T-cell (primary cell): ENCODE measurements around the gene POLR3A. TPM values are rescaled to one million over a fixed set of nuclear protein-coding genes. Genes with fewer than 3 reads are reported as not detected.

Experiments
- ATAC-seq, 4 experiments: fragments of 200-7000 bp in 3 of 4; fragments of 150-1000 bp in 1 of 4; cut with Tn5 transposase; replicated peaks in 1 of 4; 1 replicate in 3 of 4; 2 replicates in 1 of 4; pipeline ENCODE4 v1.10.0; 2021; ENCODE audit warnings: moderate library complexity in 3 of 4, mild to moderate bottlenecking in 2 of 4, moderate number of reproducible peaks in 1 of 4
- CTCF ChIA-PET, 2 donors: fragments of 300-600 bp; sonication (Branson Sonifier 250); formaldehyde crosslinking; loops; one replicate each; lab custom pipeline; 2022; ENCODE audit warnings: antibody characterized with exemption in 2 of 2; lab: Charles Lee
- POLR2A ChIA-PET, 2 donors: fragments of 300-600 bp; sonication (Branson Sonifier 250); formaldehyde crosslinking; loops; one replicate each; lab custom pipeline; 2022; ENCODE audit warnings: antibody characterized with exemption in 2 of 2; lab: Charles Lee
- DNase-seq, 35 experiments: peaks; one replicate each; pipeline versions ENCODE4 v3.0.0 to v3.0.0-alpha.2; 2013 to 2023
- H3K27ac ChIP-seq: one replicate; pipeline ENCODE4 v1.5.1; 2013; ENCODE audit warnings: low read length
- H3K27me3 ChIP-seq, 2 experiments: replicated peaks in 1 of 2; 1 replicate in 1 of 2; 2 replicates in 1 of 2; pipeline versions ENCODE4 v1.6.1 to v1.7.0; 2013; ENCODE audit warnings: low read length in 1 of 2, mixed read lengths in 1 of 2; ENCODE audit not compliant: control insufficient read depth in 2 of 2, insufficient read depth in 2 of 2; ENCODE audit errors: extremely low read depth in 1 of 2
- H3K36me3 ChIP-seq, 2 donors: 1 replicate in 1 of 2; 2 replicates in 1 of 2; pipeline versions ENCODE4 v1.6.1 to v1.7.0; 2013; ENCODE audit warnings: low read length in 1 of 2; ENCODE audit not compliant: control insufficient read depth in 2 of 2, insufficient read depth in 1 of 2; ENCODE audit errors: extremely low read depth in 1 of 2
- H3K4me1 ChIP-seq, 2 experiments: 1 replicate in 1 of 2; 2 replicates in 1 of 2; pipeline versions ENCODE4 v1.6.1 to v1.7.0; 2013; ENCODE audit warnings: low read length in 2 of 2, mixed read lengths in 1 of 2; ENCODE audit not compliant: insufficient read depth in 2 of 2, control insufficient read depth in 1 of 2; ENCODE audit errors: extremely low read depth in 1 of 2
- H3K4me3 ChIP-seq, 2 donors: 1 replicate in 1 of 2; 2 replicates in 1 of 2; pipeline versions ENCODE4 v1.5.1 to v1.7.0; 2013; ENCODE audit warnings: mild to moderate bottlenecking in 2 of 2, low read length in 1 of 2, moderate library complexity in 1 of 2; ENCODE audit not compliant: control insufficient read depth in 1 of 2; ENCODE audit errors: extremely low read depth in 1 of 2
- H3K9me3 ChIP-seq: 2 replicates; pipeline ENCODE4 v1.7.0; 2013
- H3K27ac Mint-ChIP-seq, 2 donors: one replicate each; pipeline ENCODE4 v1.8.0; 2020 to 2021; ENCODE audit warnings: mild to moderate bottlenecking in 2 of 2, mixed read lengths in 2 of 2
- H3K27me3 Mint-ChIP-seq, 2 donors: one replicate each; pipeline ENCODE4 v1.8.0; 2021 to 2022; ENCODE audit warnings: mixed read lengths in 2 of 2
- H3K36me3 Mint-ChIP-seq: one replicate; pipeline ENCODE4 v1.8.0; 2021; ENCODE audit warnings: mixed read lengths
- H3K4me1 Mint-ChIP-seq, 3 donors: one replicate each; pipeline ENCODE4 v1.8.0; 2020 to 2022; ENCODE audit warnings: mixed read lengths in 3 of 3, mild to moderate bottlenecking in 1 of 3
- H3K4me3 Mint-ChIP-seq, 3 donors: one replicate each; pipeline ENCODE4 v1.8.0; 2020 to 2022; ENCODE audit warnings: mild to moderate bottlenecking in 3 of 3, mixed read lengths in 3 of 3, moderate library complexity in 3 of 3
- H3K9me3 Mint-ChIP-seq, 3 donors: one replicate each; pipeline ENCODE4 v1.8.0; 2020 to 2022; ENCODE audit warnings: mixed read lengths in 3 of 3
- WGBS: methylation state at CpG from one replicate; pipeline ENCODE4 v1.1.5; 2013; ENCODE audit warnings: missing lambda C conversion rate; ENCODE audit not compliant: insufficient coverage; 5-methylcytosine and 5-hydroxymethylcytosine counted together
- total RNA-seq, 35 experiments: library from RNA in 6 of 35; stranded (reverse) in 6 of 35; fragments of 120-200 nt in 1 of 35; gene quantifications; one replicate each; pipeline versions ENCODE4 v1.2.1 to v1.2.4 and lab custom pipeline; 2013 to 2026

POLR3A gene
- total RNA-seq, 5 donors from 2014 or later (not counting 1 experiment from before 2014, with no cell fraction given), result 14.5 to 16.9 (median 16.5) TPM

DNA sequence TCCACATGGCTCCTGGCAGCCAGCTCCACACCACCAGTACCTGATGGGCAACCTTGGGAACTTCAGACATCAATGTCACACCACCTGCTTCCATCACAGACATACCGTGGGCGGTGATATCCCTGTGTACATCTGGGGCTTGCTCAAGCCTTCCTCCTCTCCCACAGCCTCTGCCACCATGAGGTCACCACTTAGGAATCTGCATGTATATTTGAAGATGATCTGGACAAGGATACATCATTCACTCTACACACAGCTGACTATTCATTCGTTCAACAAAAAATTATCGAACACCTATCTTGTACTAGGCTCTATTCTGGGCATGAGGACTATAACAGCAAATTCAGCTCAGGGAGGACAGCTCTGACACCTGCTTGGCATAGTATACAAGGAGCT is 109.6 kb downstream of the POLR3A start:
- Histone ChIP-seq H3K4me1 (no peaks in the 10 kb centered on the region), H3K27ac (no peak overlapping the region), H3K9me3 (no peaks in the 10 kb centered on the region), H3K4me3 (no peak overlapping the region), H3K27me3 (peaks cover 3 to 13% of the 10 kb centered on the region in 2 experiments), H3K36me3 (no peaks in the 10 kb centered on the region)
- no peaks in the 10 kb centered on the region for H3K36me3 Mint-ChIP-seq
- ChIA-PET CTCF (no interaction called here), POLR2A (no interaction called here)
- no peak overlapping the region for H3K27ac Mint-ChIP-seq
- peaks cover 0 to 2% (median 0%) of the 10 kb centered on the region in 3 donors for H3K4me1 Mint-ChIP-seq
- DNase-seq (no peak), ATAC-seq (no peak)
- no peaks in the 10 kb centered on the region for H3K9me3 Mint-ChIP-seq
- H3K27me3 Mint-ChIP-seq, result peaks cover 26 to 40% of the 10 kb centered on the region in 2 donors
- H3K4me3 Mint-ChIP-seq, result no peak overlapping the region
- 100% methylated on average over 1 of the region's 4 CpGs for WGBS

Other genes starting within 250 kb of the POLR3A start
- 10 to 100 TPM in 1 of 5 donors, 1 to 10 TPM in 4; 1.3 to 12.8 (median 3.5) TPM for gene DLG5, start 102.8 kb downstream of the POLR3A start, total RNA-seq
- 1,000 to 10,000 TPM; 1,070 to 1,783 (median 1,384) TPM for gene RPS24, start 4.3 kb upstream of the POLR3A start, total RNA-seq